Measurements from ENCODE around the gene SRD5A2.
"Not testable (repeated sequence)": the region's sequence is repeated elsewhere in the genome, so short reads cannot be mapped to it uniquely, and the experiment has no call there.

The SRD5A2 gene

GRCh38 chr2:31533036-31533435, 47.7 kb downstream of the SRD5A2 start:
- DNase-seq (ENCODE audit: low spot score), result no peak

- no peak for DNase-seq (ENCODE audit: low spot score)
These were observed 49.6 kb downstream of the SRD5A2 start for GRCh38 chr2:31531101-31531500.

- DNase-seq (ENCODE audit: low spot score), result no peak
These were observed 51.5 kb downstream of the SRD5A2 start for GRCh38 chr2:31529256-31529655.

- no peak for DNase-seq (ENCODE audit: low spot score)
These were observed 51.9 kb downstream of the SRD5A2 start for GRCh38 chr2:31528823-31529222.

- no peak for DNase-seq (ENCODE audit: low spot score)
These were observed 53.6 kb downstream of the SRD5A2 start for GRCh38 chr2:31526946-31527732.

GRCh38 chr2:31525876-31526275, 54.9 kb downstream of the SRD5A2 start:
- DNase-seq (ENCODE audit: low spot score), result no peak

GRCh38 chr2:31524592-31524991, 56.1 kb downstream of the SRD5A2 start:
- no peak for DNase-seq (ENCODE audit: low spot score)

- DNase-seq (ENCODE audit: low spot score), result peak; percentile 65
These were observed 56.8 kb downstream of the SRD5A2 start for GRCh38 chr2:31523871-31524492.

GRCh38 chr2:31522786-31523185, 58.0 kb downstream of the SRD5A2 start:
- no peak for DNase-seq (ENCODE audit: low spot score)

- no peak for DNase-seq (ENCODE audit: low spot score)
These were observed 63.1 kb downstream of the SRD5A2 start for GRCh38 chr2:31517442-31518203.

GRCh38 chr2:31515586-31515985, 65.2 kb downstream of the SRD5A2 start:
- DNase-seq (ENCODE audit: low spot score), result no peak

GRCh38 chr2:31513553-31513952, 67.2 kb downstream of the SRD5A2 start:
- no peak for DNase-seq (ENCODE audit: low spot score)

GRCh38 chr2:31511376-31511775, 69.4 kb downstream of the SRD5A2 start:
- DNase-seq (ENCODE audit: low spot score), result no peak

- no peak for DNase-seq (ENCODE audit: low spot score)
These were observed 75.6 kb downstream of the SRD5A2 start for GRCh38 chr2:31505111-31505510.

- no peak for DNase-seq (ENCODE audit: low spot score)
These were observed 76.4 kb downstream of the SRD5A2 start for GRCh38 chr2:31504311-31504710.

GRCh38 chr2:31496451-31496874, 84.3 kb downstream of the SRD5A2 start:
- DNase-seq (ENCODE audit: low spot score), result not testable (repeated sequence)

- not testable (repeated sequence) for DNase-seq (ENCODE audit: low spot score)
These were observed 91.4 kb downstream of the SRD5A2 start for GRCh38 chr2:31489339-31489738.

- DNase-seq (ENCODE audit: low spot score), result no peak
These were observed 97.5 kb downstream of the SRD5A2 start for GRCh38 chr2:31483246-31483645.

- no peak for DNase-seq (ENCODE audit: low spot score)
These were observed 104.1 kb downstream of the SRD5A2 start for GRCh38 chr2:31476511-31477180.

GRCh38 chr2:31475692-31476091, 105.0 kb downstream of the SRD5A2 start:
- no peak for DNase-seq (ENCODE audit: low spot score)

- DNase-seq (ENCODE audit: low spot score), result no peak
These were observed 106.4 kb downstream of the SRD5A2 start for GRCh38 chr2:31474296-31474695.
